Kidney epithelial cell (primary cell): ENCODE results near the gene MEGF11. TPM values are rescaled to one million over a fixed set of nuclear protein-coding genes. Genes with fewer than 3 reads are reported as not detected.

Experiments used
- DNase-seq: peaks from one replicate; pipeline ENCODE4 v3.0.0-alpha.2; 2010; ENCODE audit warnings: low read depth
- H3K27me3 ChIP-seq: 2 replicates; pipeline ENCODE4 v1.6.0; 2011; ENCODE audit warnings: low read length; ENCODE audit not compliant: control insufficient read depth, insufficient read depth
- H3K36me3 ChIP-seq: 2 replicates; pipeline ENCODE4 v1.5.1; 2011; ENCODE audit warnings: low read length; ENCODE audit not compliant: control insufficient read depth, insufficient read depth
- H3K4me3 ChIP-seq: 2 replicates; pipeline ENCODE4 v1.5.1; 2011; ENCODE audit warnings: low read depth, mild to moderate bottlenecking, control low read depth, low read length
- total RNA-seq: library from RNA; depleted of rRNA; stranded (reverse); fragments of >200 nt; gene quantifications from 2 replicates; pipeline ENCODE4 v1.2.3, GENCODE V29; 2015
- TF ChIP-seq, protein P1 (sequence below): IDR thresholded peaks from 2 replicates; pipeline ENCODE4 v1.5.1; 2011; ENCODE audit warnings: mild to moderate bottlenecking, moderate library complexity, low read length, control low read depth, inconsistent platforms; ENCODE audit not compliant: insufficient read depth, poor library complexity, severe bottlenecking

MEGF11 gene
- total RNA-seq, 1 donor from 2014 or later = 0.63 TPM

DNA sequence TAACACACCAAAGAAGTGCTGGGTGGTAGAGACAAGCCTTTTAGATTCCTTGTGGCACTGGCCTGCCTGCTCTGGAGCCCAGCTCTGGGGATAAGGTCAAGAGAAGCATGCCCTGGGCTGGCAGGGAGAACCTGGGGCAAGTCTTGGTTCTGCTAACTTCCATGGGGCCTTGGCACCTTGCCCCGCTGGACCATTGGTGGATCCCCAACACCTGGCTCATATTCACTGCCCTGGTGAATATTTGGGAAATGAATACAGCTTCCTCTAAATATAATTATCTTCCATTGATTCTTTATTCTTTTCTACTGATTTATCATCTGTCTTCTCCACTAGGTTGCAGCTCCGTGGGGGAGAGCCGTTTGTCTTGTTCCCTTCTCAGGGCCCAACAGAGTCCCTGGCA lies 294.7 kb downstream of the MEGF11 start:
- Histone ChIP-seq H3K36me3 (no peaks in the 10 kb centered on the region), H3K4me3 (no peak overlapping the region), H3K27me3 (peaks cover 10% of the 10 kb centered on the region)
- no peak for DNase-seq
- TF ChIP-seq, protein P1, sequence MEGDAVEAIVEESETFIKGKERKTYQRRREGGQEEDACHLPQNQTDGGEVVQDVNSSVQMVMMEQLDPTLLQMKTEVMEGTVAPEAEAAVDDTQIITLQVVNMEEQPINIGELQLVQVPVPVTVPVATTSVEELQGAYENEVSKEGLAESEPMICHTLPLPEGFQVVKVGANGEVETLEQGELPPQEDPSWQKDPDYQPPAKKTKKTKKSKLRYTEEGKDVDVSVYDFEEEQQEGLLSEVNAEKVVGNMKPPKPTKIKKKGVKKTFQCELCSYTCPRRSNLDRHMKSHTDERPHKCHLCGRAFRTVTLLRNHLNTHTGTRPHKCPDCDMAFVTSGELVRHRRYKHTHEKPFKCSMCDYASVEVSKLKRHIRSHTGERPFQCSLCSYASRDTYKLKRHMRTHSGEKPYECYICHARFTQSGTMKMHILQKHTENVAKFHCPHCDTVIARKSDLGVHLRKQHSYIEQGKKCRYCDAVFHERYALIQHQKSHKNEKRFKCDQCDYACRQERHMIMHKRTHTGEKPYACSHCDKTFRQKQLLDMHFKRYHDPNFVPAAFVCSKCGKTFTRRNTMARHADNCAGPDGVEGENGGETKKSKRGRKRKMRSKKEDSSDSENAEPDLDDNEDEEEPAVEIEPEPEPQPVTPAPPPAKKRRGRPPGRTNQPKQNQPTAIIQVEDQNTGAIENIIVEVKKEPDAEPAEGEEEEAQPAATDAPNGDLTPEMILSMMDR = no peak

DNA sequence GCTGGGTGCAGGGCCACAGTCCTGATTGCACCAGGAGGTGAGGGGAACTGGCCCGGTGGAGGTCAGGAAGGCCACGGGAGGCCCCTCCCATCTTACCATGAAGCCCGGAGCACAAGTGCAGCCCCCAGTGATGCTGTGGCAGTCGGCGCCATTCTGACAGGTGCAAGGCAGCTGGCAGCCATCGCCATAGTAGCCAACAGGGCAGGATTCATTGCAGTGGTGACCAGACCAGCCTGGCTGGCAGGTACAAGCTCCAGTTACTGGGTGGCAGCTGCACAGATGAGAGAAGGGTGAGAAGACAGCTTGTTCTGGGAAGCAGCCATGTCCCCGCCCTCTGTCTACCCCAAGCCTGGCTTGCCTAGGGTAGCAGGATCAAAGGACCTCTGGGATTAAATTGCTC lies 296.1 kb downstream of the MEGF11 start:
- Histone ChIP-seq H3K4me3 (no peak overlapping the region), H3K36me3 (no peaks in the 10 kb centered on the region), H3K27me3 (peaks cover 3% of the 10 kb centered on the region)
- TF ChIP-seq, protein P1 = no peak
- no peak for DNase-seq

DNA sequence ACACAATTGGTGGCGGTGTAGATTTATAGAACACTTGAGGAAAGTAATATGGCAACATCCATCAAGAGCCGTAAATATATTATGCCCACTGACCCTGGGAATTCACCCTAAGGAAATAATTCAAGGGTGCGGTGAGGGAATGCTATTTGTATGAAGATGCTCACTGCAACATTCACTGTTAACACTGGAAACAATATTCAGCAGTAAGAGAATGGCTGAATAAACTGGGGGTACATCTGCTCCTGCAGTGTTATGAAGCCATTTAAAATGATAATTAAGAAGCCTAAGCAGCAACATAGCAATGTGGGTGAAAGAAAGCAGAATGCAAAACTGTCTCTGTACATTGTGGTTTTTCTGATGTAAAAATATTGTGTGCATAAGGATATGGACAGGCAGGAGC lies 296.7 kb downstream of the MEGF11 start:
- H3K36me3 ChIP-seq = no peaks in the 10 kb centered on the region
- DNase-seq = no peak
- peaks cover 2% of the 10 kb centered on the region for H3K27me3 ChIP-seq
- no peak overlapping the region for H3K4me3 ChIP-seq
- TF ChIP-seq, protein P1 = no peak

DNA sequence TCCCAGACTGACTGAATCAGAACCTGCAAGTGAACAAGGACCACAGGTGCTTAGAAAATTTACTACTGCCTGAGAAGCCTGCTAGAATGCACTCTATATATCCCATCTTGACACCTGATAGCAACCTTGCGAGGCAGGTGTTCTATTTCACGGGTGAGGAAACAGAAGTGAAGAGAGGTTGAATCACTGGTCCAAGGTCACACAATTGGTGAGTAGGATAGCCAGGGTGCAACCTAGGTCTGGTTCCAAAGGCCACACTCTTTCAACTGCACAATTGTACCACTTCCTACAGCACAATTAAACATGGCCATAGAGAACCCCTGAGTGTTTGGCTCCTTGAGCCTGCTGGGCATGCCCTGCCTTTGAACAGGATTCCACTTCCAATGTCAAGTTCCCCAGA lies 297.2 kb downstream of the MEGF11 start:
- H3K36me3 ChIP-seq = no peaks in the 10 kb centered on the region
- H3K4me3 ChIP-seq = no peak overlapping the region
- H3K27me3 ChIP-seq = no peaks in the 10 kb centered on the region
- no peak for DNase-seq
- TF ChIP-seq, protein P1 = no peak

DNA sequence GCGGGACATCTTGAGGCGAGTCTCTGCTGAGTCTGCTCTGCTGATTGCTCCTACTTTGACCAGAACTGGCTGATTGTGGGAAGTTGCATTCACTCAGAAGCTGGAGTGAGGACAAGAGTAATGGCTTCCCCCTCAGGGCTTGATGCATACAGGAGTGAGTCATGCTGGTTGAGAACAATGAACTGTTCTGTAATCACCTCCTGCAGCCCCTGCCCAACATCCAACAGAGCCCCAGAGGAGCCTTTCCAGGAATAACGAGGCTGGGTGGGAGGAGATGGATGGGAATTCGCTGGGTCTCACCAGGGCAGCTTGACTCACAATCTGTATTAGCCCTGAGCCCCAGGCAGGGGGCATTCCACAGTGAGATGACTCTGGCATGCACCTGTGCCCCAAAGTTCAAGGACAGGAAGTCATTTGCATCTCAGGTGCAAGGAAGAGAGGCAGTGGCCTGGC lies 299.2 kb downstream of the MEGF11 start:
- H3K27me3 ChIP-seq = peaks cover 2% of the 10 kb centered on the region
- peak; percentile 79 for DNase-seq
- H3K4me3 ChIP-seq = no peak overlapping the region
- H3K36me3 ChIP-seq = no peaks in the 10 kb centered on the region
- TF ChIP-seq, protein P1 = peak; percentile 17

DNA sequence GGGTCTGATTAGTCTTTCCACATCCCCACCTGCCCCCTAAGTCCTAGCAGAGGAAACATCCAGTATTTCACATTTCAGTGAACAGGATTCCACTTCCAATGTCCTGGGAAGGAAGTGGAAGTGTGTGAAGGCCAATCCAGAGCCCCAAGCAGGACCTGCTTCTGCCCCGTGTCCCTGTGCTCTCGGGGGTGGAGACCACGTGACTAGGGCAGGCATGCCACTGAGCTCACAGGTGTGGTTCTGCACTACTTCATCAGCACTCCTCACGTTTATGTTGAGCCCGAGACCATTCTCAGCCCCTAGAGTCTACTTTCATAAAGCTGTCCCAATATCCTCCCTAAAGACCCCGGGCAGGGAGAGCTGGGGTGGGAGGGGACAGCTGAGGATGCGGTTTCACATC lies 299.9 kb downstream of the MEGF11 start:
- DNase-seq = no peak
- H3K27me3 ChIP-seq = peaks cover 2% of the 10 kb centered on the region
- no peak overlapping the region for H3K4me3 ChIP-seq
- H3K36me3 ChIP-seq = no peaks in the 10 kb centered on the region
- TF ChIP-seq, protein P1 = no peak
